ENCODE data around the gene FTSJ1.
"Not testable (repeated sequence)": the region's sequence is repeated elsewhere in the genome, so short reads cannot be mapped to it uniquely, and the experiment has no call there.

FTSJ1 gene

GRCh38 chrX:48475774-48476577, at the start of gene FTSJ1:
TSS of gene FTSJ1 (plus strand) at chrX:48476199. CDS start at chrX:48478048, 1,849 bp downstream.
- Histone ChIP-seq H3K4me3 (peak within 1 kb of the TSS; percentile 89), H3K9ac (ENCODE audit: insufficient read length) (peak within 1 kb of the TSS; percentile 91), H3K27ac (peak within 1 kb of the TSS; percentile 92), H3K36me3 (ENCODE audit: insufficient read depth, low read length) (peaks cover under 1% of the 10 kb centered on the region; the same call in 1 of the 2 replicates), H3K9me3 (ENCODE audit: low read depth, low read length) (no peaks in the 10 kb centered on the region)
- TF ChIP-seq FOXP2 (optimal IDR thresholded peaks at IDR 0.05; ENCODE audit: control extremely low read depth, extremely low read length, insufficient read depth) (no peak), POLR2AphosphoS5 (IDR thresholded peaks at IDR 0.05; ENCODE audit: borderline replicate concordance, low read depth, low read length) (peak; percentile 68; the same call in 1 of the 2 replicates)
- DNase-seq (ENCODE audit: low read depth, low spot score) = peak; percentile 73

GRCh38 chrX:48427027-48427716, 48.8 kb upstream of the FTSJ1 start:
- not testable (repeated sequence) for H3K27ac ChIP-seq; H3K9me3 ChIP-seq (ENCODE audit: low read depth, low read length); H3K9ac ChIP-seq (ENCODE audit: insufficient read length); DNase-seq (ENCODE audit: low read depth, low spot score); H3K4me3 ChIP-seq; H3K36me3 ChIP-seq (ENCODE audit: insufficient read depth, low read length)

- DNase-seq (ENCODE audit: low read depth, low spot score); H3K4me3 ChIP-seq; H3K36me3 ChIP-seq (ENCODE audit: insufficient read depth, low read length); H3K9me3 ChIP-seq (ENCODE audit: low read depth, low read length); H3K9ac ChIP-seq (ENCODE audit: insufficient read length); H3K27ac ChIP-seq: not testable (repeated sequence)
Observed at GRCh38 chrX:48429606-48430005, 46.4 kb upstream of the FTSJ1 start.

GRCh38 chrX:48430166-48430565, 45.8 kb upstream of the FTSJ1 start:
- not testable (repeated sequence) for H3K9ac ChIP-seq (ENCODE audit: insufficient read length); H3K27ac ChIP-seq; DNase-seq (ENCODE audit: low read depth, low spot score); H3K4me3 ChIP-seq; H3K9me3 ChIP-seq (ENCODE audit: low read depth, low read length); H3K36me3 ChIP-seq (ENCODE audit: insufficient read depth, low read length)

- not testable (repeated sequence) for H3K36me3 ChIP-seq (ENCODE audit: insufficient read depth, low read length); H3K27ac ChIP-seq; DNase-seq (ENCODE audit: low read depth, low spot score); H3K9ac ChIP-seq (ENCODE audit: insufficient read length); H3K4me3 ChIP-seq; H3K9me3 ChIP-seq (ENCODE audit: low read depth, low read length)
Observed at GRCh38 chrX:48433713-48434112, 42.3 kb upstream of the FTSJ1 start.

- H3K9me3 ChIP-seq (ENCODE audit: low read depth, low read length); DNase-seq (ENCODE audit: low read depth, low spot score); H3K27ac ChIP-seq; H3K4me3 ChIP-seq; H3K36me3 ChIP-seq (ENCODE audit: insufficient read depth, low read length); H3K9ac ChIP-seq (ENCODE audit: insufficient read length): not testable (repeated sequence)
Observed at GRCh38 chrX:48447201-48447600, 28.8 kb upstream of the FTSJ1 start.

GRCh38 chrX:48450076-48450475, 25.9 kb upstream of the FTSJ1 start:
- H3K9ac ChIP-seq (ENCODE audit: insufficient read length) = no peak overlapping the region
- H3K4me3 ChIP-seq = no peak overlapping the region
- H3K27ac ChIP-seq = no peak overlapping the region
- H3K9me3 ChIP-seq (ENCODE audit: low read depth, low read length) = no peaks in the 10 kb centered on the region
- no peaks in the 10 kb centered on the region for H3K36me3 ChIP-seq (ENCODE audit: insufficient read depth, low read length)
- DNase-seq (ENCODE audit: low read depth, low spot score) = no peak
- no peak for TF ChIP-seq EZH2 (IDR thresholded peaks at IDR 0.05)
- TF ChIP-seq POLR2AphosphoS5 (IDR thresholded peaks at IDR 0.05; ENCODE audit: borderline replicate concordance, low read depth, low read length) = no peak
- no peak for TF ChIP-seq FOXP2 (optimal IDR thresholded peaks at IDR 0.05; ENCODE audit: control extremely low read depth, extremely low read length, insufficient read depth)

- TF ChIP-seq EZH2 (IDR thresholded peaks at IDR 0.05) (no peak), POLR2AphosphoS5 (IDR thresholded peaks at IDR 0.05; ENCODE audit: borderline replicate concordance, low read depth, low read length) (no peak), FOXP2 (optimal IDR thresholded peaks at IDR 0.05; ENCODE audit: control extremely low read depth, extremely low read length, insufficient read depth) (no peak)
- H3K9me3 ChIP-seq (ENCODE audit: low read depth, low read length) = no peaks in the 10 kb centered on the region
- H3K4me3 ChIP-seq = no peak overlapping the region
- H3K36me3 ChIP-seq (ENCODE audit: insufficient read depth, low read length) = no peaks in the 10 kb centered on the region
- DNase-seq (ENCODE audit: low read depth, low spot score) = no peak
- no peak overlapping the region for H3K27ac ChIP-seq
- no peak overlapping the region for H3K9ac ChIP-seq (ENCODE audit: insufficient read length)
Observed at GRCh38 chrX:48451708-48452107, 24.3 kb upstream of the FTSJ1 start.

GRCh38 chrX:48456628-48457331, 19.2 kb upstream of the FTSJ1 start:
- H3K4me3 ChIP-seq = no peak overlapping the region
- no peaks in the 10 kb centered on the region for H3K9me3 ChIP-seq (ENCODE audit: low read depth, low read length)
- TF ChIP-seq POLR2AphosphoS5 (IDR thresholded peaks at IDR 0.05; ENCODE audit: borderline replicate concordance, low read depth, low read length) (no peak), EZH2 (IDR thresholded peaks at IDR 0.05) (no peak), FOXP2 (optimal IDR thresholded peaks at IDR 0.05; ENCODE audit: control extremely low read depth, extremely low read length, insufficient read depth) (no peak)
- H3K9ac ChIP-seq (ENCODE audit: insufficient read length) = no peak overlapping the region
- no peak overlapping the region for H3K27ac ChIP-seq
- H3K36me3 ChIP-seq (ENCODE audit: insufficient read depth, low read length) = peaks cover 18% of the 10 kb centered on the region; the same call in 1 of the 2 replicates
- DNase-seq (ENCODE audit: low read depth, low spot score) = no peak
